ENCODE measurements around the gene CELF2.

Gene CELF2

GRCh38 chr10:11154849-11155498 is 137.3 kb downstream of the CELF2 start:
- no peak for DNase-seq (ENCODE audit: low read depth, low spot score)

- DNase-seq (ENCODE audit: low read depth, low spot score), result no peak
Observed at GRCh38 chr10:11156480-11156879, 138.8 kb downstream of the CELF2 start.

- DNase-seq (ENCODE audit: low read depth, low spot score), result no peak
Observed at GRCh38 chr10:11157292-11158076, 139.8 kb downstream of the CELF2 start.

GRCh38 chr10:11158080-11158479 is 140.4 kb downstream of the CELF2 start:
- no peak for DNase-seq (ENCODE audit: low read depth, low spot score)

GRCh38 chr10:11159543-11160215 is 142.0 kb downstream of the CELF2 start:
- no peak for DNase-seq (ENCODE audit: low read depth, low spot score)

- no peak for DNase-seq (ENCODE audit: low read depth, low spot score)
Observed at GRCh38 chr10:11161096-11161495, 143.4 kb downstream of the CELF2 start.

- no peak for DNase-seq (ENCODE audit: low read depth, low spot score)
Observed at GRCh38 chr10:11161910-11162309, 144.2 kb downstream of the CELF2 start.

- no peak for DNase-seq (ENCODE audit: low read depth, low spot score)
Observed at GRCh38 chr10:11162828-11163599, 145.3 kb downstream of the CELF2 start.

- no peak for DNase-seq (ENCODE audit: low read depth, low spot score)
Observed at GRCh38 chr10:11163780-11164550, 146.3 kb downstream of the CELF2 start.

- no peak for DNase-seq (ENCODE audit: low read depth, low spot score)
Observed at GRCh38 chr10:11164551-11164802, 146.8 kb downstream of the CELF2 start.

GRCh38 chr10:11164803-11165590 is 147.3 kb downstream of the CELF2 start:
- DNase-seq (ENCODE audit: low read depth, low spot score), result no peak

GRCh38 chr10:11165591-11166543 is 148.2 kb downstream of the CELF2 start:
- no peak for DNase-seq (ENCODE audit: low read depth, low spot score)

GRCh38 chr10:11166550-11166949 is 148.9 kb downstream of the CELF2 start:
- no peak for DNase-seq (ENCODE audit: low read depth, low spot score)

- no peak for DNase-seq (ENCODE audit: low read depth, low spot score)
Observed at GRCh38 chr10:11167233-11167966, 149.7 kb downstream of the CELF2 start.

- no peak for DNase-seq (ENCODE audit: low read depth, low spot score)
Observed at GRCh38 chr10:11168423-11169090, 150.9 kb downstream of the CELF2 start.

GRCh38 chr10:11169976-11170375 is 152.3 kb downstream of the CELF2 start:
- DNase-seq (ENCODE audit: low read depth, low spot score), result no peak

GRCh38 chr10:11170574-11170973 is 152.9 kb downstream of the CELF2 start:
- DNase-seq (ENCODE audit: low read depth, low spot score), result no peak

Measured in brain pericyte (primary cell).